GM23338 (cell line): Measurements from ENCODE around the gene TBP. TPM values are rescaled to one million over a fixed set of nuclear protein-coding genes. Genes with fewer than 3 reads are reported as not detected.

ENCODE experiments used
- ATAC-seq: fragments of 200-7000 bp; cut with Tn5 transposase; 3 replicates; pipeline ENCODE4 v1.9.1; 2020
- DNase-seq: peaks from one replicate; pipeline ENCODE4 v3.0.0-alpha.2; 2015; ENCODE audit warnings: low spot score
- H2AFZ ChIP-seq: fragments of 200-600 bp; sonication (generic); 2 replicates; pipeline ENCODE4 v1.8.0; 2016; ENCODE audit warnings: antibody characterized with exemption, mild to moderate bottlenecking, moderate library complexity
- H3F3A ChIP-seq: fragments of 200-600 bp; sonication (generic); replicated peaks from 2 replicates; pipeline ENCODE4 v1.8.0; 2017; ENCODE audit warnings: antibody characterized with exemption, mixed run types, low read depth
- H3K27ac ChIP-seq: fragments of 200-600 bp; sonication (generic); 2 replicates; pipeline ENCODE4 v1.6.1; 2016; ENCODE audit warnings: low read depth
- H3K27me3 ChIP-seq: fragments of 200-600 bp; sonication (generic); 2 replicates; pipeline ENCODE4 v1.8.0; 2016; ENCODE audit warnings: mild to moderate bottlenecking, mixed run types, moderate library complexity; ENCODE audit not compliant: insufficient read depth
- H3K36me3 ChIP-seq: fragments of 200-600 bp; sonication (generic); 2 replicates; pipeline ENCODE4 v1.8.0; 2016; ENCODE audit warnings: mild to moderate bottlenecking; ENCODE audit not compliant: insufficient read depth
- H3K4me1 ChIP-seq: fragments of 200-600 bp; sonication (generic); 2 replicates; pipeline ENCODE4 v1.8.0; 2016; ENCODE audit warnings: mild to moderate bottlenecking, moderate library complexity; ENCODE audit not compliant: insufficient read depth
- H3K4me2 ChIP-seq: fragments of 200-600 bp; sonication (generic); 2 replicates; pipeline ENCODE4 v1.7.1; 2017; ENCODE audit warnings: mixed run types
- H3K4me3 ChIP-seq: fragments of 200-600 bp; sonication (generic); 2 replicates; pipeline ENCODE4 v1.6.1; 2016; ENCODE audit warnings: mixed run types
- H3K79me2 ChIP-seq: fragments of 200-600 bp; sonication (generic); replicated peaks from 2 replicates; pipeline ENCODE4 v1.8.0; 2017; ENCODE audit warnings: mild to moderate bottlenecking; ENCODE audit not compliant: insufficient read depth
- H3K9me2 ChIP-seq: fragments of 200-600 bp; sonication (generic); 2 replicates; pipeline ENCODE4 v1.8.0; 2017; ENCODE audit not compliant: insufficient read depth
- H4K20me1 ChIP-seq: fragments of 200-600 bp; sonication (generic); replicated peaks from 2 replicates; pipeline ENCODE4 v1.8.0; 2017; ENCODE audit warnings: mild to moderate bottlenecking; ENCODE audit not compliant: insufficient read depth
- H3K27ac Mint-ChIP-seq: 2 replicates; pipeline ENCODE4 v1.8.0; 2020; ENCODE audit warnings: inconsistent platforms, mild to moderate bottlenecking, moderate library complexity, mixed read lengths
- H3K27me3 Mint-ChIP-seq: 3 replicates; pipeline ENCODE4 v1.8.0; 2022; ENCODE audit warnings: low read depth, mild to moderate bottlenecking, moderate library complexity, mixed read lengths, inconsistent platforms; ENCODE audit not compliant: insufficient read depth, poor library complexity
- H3K36me3 Mint-ChIP-seq: 3 replicates; pipeline ENCODE4 v1.8.0; 2021; ENCODE audit warnings: low read depth, mild to moderate bottlenecking, inconsistent platforms, moderate library complexity, mixed read lengths
- H3K4me1 Mint-ChIP-seq: 3 replicates; pipeline ENCODE4 v1.8.0; 2020; ENCODE audit warnings: mild to moderate bottlenecking, inconsistent platforms, mixed read lengths
- H3K4me3 Mint-ChIP-seq: 3 replicates; pipeline ENCODE4 v1.8.0; 2021; ENCODE audit warnings: moderate library complexity, mild to moderate bottlenecking, inconsistent platforms, mixed read lengths
- H3K9me3 Mint-ChIP-seq: 3 replicates; pipeline ENCODE4 v1.8.0; 2020; ENCODE audit warnings: moderate library complexity, mild to moderate bottlenecking, inconsistent platforms, mixed read lengths
- STAT1 ChIP-seq: IDR thresholded peaks from one replicate; pipeline ENCODE4 v1.6.1; 2016; ENCODE audit warnings: antibody characterized with exemption; ENCODE audit not compliant: unreplicated experiment
- polyA plus RNA-seq: library from polyadenylated mRNA; unstranded; fragments of >200 nt; fragmentation: Nextera tagmentation; extraction: Ambion mirVana; gene quantifications from 2 replicates; pipeline ENCODE4 v1.2.1, GENCODE V29; 2016
- total RNA-seq: library from RNA; depleted of rRNA; stranded (reverse); fragments of >200 nt; shearing (Covaris generic); gene quantifications from 2 replicates; pipeline ENCODE4 v1.2.3, GENCODE V29; 2014
- TF ChIP-seq, protein P1 (sequence below), 2 experiments: fragments of 200-600 bp in 1 of 2; sonication (generic) in 1 of 2; conservative IDR thresholded peaks; 2 replicates each; pipeline versions ENCODE4 v1.5.1 to v1.6.1; 2016 to 2017; ENCODE audit warnings: antibody characterized with exemption in 2 of 2, low read depth in 2 of 2, mild to moderate bottlenecking in 2 of 2, moderate library complexity in 1 of 2
- TF ChIP-seq, protein P2 (sequence below): IDR thresholded peaks from one replicate; pipeline ENCODE4 v1.6.1; 2018; ENCODE audit warnings: antibody characterized with exemption; ENCODE audit not compliant: unreplicated experiment
- TF ChIP-seq, protein P3 (sequence below): fragments of 250-450 bp; sonication (Bioruptor Pico); IDR thresholded peaks from 2 replicates; pipeline ENCODE4 v1.5.0; 2020; ENCODE audit warnings: mild to moderate bottlenecking, moderate library complexity

The TBP gene
- total and polyA plus RNA-seq, 2 experiments from 2014 or later, result 30.3 to 36.5 TPM

DNA sequence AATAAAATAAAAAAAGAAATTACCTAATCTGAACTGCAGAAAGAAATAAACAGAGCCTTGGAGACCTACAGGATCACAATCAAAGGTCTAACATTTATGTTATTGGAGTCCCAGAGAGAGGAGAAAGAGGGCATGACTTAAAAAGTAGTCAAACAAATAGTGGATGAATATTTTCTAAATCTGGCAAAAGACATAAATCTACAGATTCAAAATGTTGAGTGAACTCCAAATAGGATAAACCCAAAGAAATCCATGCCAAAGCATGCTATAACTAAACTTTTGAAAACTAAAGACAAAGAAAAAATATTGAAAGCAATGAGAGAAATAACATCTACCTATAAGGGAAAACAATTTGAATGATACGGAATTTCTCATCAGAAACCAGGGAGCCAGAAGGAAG, 39.3 kb upstream of the TBP start:
- Histone ChIP-seq H3K79me2 (no peaks in the 10 kb centered on the region), H3K27ac (no peak overlapping the region), H3K4me1 (no peaks in the 10 kb centered on the region), H2AFZ (no peak overlapping the region), H3K27me3 (no peaks in the 10 kb centered on the region), H3K4me3 (no peak overlapping the region), H3K36me3 (no peaks in the 10 kb centered on the region), H3F3A (no peaks in the 10 kb centered on the region), H3K9me2 (no peaks in the 10 kb centered on the region), H4K20me1 (no peaks in the 10 kb centered on the region), H3K4me2 (no peak overlapping the region)
- no peaks in the 10 kb centered on the region for H3K4me1 Mint-ChIP-seq
- peaks cover 3% of the 10 kb centered on the region; the same call in 1 of the 3 replicates for H3K36me3 Mint-ChIP-seq
- peaks cover 5% of the 10 kb centered on the region for H3K27me3 Mint-ChIP-seq
- H3K27ac Mint-ChIP-seq, result no peak overlapping the region
- no peak for DNase-seq
- TF ChIP-seq, protein P1, sequence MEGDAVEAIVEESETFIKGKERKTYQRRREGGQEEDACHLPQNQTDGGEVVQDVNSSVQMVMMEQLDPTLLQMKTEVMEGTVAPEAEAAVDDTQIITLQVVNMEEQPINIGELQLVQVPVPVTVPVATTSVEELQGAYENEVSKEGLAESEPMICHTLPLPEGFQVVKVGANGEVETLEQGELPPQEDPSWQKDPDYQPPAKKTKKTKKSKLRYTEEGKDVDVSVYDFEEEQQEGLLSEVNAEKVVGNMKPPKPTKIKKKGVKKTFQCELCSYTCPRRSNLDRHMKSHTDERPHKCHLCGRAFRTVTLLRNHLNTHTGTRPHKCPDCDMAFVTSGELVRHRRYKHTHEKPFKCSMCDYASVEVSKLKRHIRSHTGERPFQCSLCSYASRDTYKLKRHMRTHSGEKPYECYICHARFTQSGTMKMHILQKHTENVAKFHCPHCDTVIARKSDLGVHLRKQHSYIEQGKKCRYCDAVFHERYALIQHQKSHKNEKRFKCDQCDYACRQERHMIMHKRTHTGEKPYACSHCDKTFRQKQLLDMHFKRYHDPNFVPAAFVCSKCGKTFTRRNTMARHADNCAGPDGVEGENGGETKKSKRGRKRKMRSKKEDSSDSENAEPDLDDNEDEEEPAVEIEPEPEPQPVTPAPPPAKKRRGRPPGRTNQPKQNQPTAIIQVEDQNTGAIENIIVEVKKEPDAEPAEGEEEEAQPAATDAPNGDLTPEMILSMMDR (conservative IDR thresholded peaks at IDR 0.05; ENCODE audit: low read depth in 2 of 2), result no peak
- TF ChIP-seq STAT1, result no peak
- TF ChIP-seq, protein P2, sequence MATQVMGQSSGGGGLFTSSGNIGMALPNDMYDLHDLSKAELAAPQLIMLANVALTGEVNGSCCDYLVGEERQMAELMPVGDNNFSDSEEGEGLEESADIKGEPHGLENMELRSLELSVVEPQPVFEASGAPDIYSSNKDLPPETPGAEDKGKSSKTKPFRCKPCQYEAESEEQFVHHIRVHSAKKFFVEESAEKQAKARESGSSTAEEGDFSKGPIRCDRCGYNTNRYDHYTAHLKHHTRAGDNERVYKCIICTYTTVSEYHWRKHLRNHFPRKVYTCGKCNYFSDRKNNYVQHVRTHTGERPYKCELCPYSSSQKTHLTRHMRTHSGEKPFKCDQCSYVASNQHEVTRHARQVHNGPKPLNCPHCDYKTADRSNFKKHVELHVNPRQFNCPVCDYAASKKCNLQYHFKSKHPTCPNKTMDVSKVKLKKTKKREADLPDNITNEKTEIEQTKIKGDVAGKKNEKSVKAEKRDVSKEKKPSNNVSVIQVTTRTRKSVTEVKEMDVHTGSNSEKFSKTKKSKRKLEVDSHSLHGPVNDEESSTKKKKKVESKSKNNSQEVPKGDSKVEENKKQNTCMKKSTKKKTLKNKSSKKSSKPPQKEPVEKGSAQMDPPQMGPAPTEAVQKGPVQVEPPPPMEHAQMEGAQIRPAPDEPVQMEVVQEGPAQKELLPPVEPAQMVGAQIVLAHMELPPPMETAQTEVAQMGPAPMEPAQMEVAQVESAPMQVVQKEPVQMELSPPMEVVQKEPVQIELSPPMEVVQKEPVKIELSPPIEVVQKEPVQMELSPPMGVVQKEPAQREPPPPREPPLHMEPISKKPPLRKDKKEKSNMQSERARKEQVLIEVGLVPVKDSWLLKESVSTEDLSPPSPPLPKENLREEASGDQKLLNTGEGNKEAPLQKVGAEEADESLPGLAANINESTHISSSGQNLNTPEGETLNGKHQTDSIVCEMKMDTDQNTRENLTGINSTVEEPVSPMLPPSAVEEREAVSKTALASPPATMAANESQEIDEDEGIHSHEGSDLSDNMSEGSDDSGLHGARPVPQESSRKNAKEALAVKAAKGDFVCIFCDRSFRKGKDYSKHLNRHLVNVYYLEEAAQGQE, result no peak
- TF ChIP-seq, protein P3, sequence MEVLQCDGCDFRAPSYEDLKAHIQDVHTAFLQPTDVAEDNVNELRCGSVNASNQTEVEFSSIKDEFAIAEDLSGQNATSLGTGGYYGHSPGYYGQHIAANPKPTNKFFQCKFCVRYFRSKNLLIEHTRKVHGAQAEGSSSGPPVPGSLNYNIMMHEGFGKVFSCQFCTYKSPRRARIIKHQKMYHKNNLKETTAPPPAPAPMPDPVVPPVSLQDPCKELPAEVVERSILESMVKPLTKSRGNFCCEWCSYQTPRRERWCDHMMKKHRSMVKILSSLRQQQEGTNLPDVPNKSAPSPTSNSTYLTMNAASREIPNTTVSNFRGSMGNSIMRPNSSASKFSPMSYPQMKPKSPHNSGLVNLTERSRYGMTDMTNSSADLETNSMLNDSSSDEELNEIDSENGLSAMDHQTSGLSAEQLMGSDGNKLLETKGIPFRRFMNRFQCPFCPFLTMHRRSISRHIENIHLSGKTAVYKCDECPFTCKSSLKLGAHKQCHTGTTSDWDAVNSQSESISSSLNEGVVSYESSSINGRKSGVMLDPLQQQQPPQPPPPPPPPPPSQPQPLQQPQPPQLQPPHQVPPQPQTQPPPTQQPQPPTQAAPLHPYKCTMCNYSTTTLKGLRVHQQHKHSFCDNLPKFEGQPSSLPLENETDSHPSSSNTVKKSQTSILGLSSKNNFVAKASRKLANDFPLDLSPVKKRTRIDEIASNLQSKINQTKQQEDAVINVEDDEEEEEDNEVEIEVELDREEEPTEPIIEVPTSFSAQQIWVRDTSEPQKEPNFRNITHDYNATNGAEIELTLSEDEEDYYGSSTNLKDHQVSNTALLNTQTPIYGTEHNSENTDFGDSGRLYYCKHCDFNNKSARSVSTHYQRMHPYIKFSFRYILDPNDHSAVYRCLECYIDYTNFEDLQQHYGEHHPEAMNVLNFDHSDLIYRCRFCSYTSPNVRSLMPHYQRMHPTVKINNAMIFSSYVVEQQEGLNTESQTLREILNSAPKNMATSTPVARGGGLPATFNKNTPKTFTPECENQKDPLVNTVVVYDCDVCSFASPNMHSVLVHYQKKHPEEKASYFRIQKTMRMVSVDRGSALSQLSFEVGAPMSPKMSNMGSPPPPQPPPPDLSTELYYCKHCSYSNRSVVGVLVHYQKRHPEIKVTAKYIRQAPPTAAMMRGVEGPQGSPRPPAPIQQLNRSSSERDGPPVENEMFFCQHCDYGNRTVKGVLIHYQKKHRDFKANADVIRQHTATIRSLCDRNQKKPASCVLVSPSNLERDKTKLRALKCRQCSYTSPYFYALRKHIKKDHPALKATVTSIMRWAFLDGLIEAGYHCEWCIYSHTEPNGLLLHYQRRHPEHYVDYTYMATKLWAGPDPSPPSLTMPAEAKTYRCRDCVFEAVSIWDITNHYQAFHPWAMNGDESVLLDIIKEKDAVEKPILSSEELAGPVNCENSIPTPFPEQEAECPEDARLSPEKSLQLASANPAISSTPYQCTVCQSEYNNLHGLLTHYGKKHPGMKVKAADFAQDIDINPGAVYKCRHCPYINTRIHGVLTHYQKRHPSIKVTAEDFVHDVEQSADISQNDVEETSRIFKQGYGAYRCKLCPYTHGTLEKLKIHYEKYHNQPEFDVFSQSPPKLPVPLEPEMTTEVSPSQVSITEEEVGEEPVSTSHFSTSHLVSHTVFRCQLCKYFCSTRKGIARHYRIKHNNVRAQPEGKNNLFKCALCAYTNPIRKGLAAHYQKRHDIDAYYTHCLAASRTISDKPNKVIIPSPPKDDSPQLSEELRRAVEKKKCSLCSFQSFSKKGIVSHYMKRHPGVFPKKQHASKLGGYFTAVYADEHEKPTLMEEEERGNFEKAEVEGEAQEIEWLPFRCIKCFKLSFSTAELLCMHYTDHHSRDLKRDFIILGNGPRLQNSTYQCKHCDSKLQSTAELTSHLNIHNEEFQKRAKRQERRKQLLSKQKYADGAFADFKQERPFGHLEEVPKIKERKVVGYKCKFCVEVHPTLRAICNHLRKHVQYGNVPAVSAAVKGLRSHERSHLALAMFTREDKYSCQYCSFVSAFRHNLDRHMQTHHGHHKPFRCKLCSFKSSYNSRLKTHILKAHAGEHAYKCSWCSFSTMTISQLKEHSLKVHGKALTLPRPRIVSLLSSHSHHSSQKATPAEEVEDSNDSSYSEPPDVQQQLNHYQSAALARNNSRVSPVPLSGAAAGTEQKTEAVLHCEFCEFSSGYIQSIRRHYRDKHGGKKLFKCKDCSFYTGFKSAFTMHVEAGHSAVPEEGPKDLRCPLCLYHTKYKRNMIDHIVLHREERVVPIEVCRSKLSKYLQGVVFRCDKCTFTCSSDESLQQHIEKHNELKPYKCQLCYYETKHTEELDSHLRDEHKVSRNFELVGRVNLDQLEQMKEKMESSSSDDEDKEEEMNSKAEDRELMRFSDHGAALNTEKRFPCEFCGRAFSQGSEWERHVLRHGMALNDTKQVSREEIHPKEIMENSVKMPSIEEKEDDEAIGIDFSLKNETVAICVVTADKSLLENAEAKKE, result no peak
- H3K9me3 Mint-ChIP-seq, result no peaks in the 10 kb centered on the region
- no peak for ATAC-seq
- no peak overlapping the region for H3K4me3 Mint-ChIP-seq
